NCI-H524 treated with DMSO at 0.1 percent for 48 hours (cell line): Measurements from ENCODE around the gene SNX8.

Experiments
- DNase-seq: peaks from one replicate; lab custom pipeline; 2025; lab: John Stamatoyannopoulos, UW

The SNX8 gene

DNA sequence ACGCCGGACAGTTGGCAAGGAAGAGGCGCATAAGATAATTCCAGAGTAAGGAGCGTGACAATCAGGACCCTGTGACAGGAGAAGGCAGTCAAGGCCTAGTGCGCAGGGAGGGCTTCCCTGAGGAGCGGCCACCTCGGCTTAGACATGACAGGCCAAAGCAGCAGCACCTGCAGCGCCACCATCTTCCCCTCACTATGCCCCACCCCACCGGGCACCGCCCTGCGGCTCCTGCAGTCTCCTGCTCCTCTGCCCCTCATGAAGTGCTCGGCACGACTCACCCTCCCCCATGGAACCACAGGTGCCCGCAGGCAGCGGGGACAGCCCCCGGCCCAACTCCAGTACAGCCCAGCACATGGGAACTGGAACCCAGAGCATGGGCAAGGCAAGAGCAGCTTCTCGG, 93.3 kb downstream of the SNX8 start:
- no peak for DNase-seq

DNA sequence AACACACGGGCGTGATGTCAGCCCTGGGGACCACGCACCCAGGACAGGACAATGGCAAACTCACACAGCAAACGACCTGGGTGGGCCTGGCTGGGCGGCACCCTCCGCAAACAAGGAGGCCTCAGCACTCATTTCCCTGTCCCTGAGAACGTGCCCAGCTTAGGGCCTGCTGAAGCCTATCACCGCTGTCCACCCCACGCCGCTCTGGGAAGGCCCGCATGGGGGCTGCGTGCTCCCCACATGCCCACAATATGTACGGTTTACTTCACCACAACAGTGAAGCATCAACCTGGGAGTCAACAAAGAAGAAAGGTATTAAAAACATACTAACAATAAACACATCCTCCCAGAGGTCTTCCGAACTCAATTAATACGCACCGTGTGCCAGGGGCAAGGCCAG, 93.7 kb downstream of the SNX8 start:
- DNase-seq = no peak

DNA sequence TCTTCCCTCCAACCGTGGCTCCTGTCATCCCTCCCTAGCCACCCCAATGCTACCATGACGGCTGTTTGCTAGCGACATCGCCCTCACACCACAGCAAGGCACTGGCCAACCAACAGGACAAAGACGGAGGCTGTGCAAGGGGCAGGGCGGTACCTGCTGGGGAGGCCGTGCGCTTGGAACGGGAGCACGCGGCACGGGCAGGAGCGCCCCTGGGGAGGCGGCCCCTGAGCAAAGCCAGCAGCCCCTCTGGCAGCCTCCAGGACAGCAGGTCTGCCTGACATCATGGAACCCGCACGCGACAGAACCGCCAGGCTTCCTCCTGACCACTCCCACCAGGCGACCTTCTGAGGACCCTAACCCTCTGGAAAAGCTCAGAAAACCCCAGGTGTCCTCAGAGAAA, 94.2 kb downstream of the SNX8 start:
- no peak for DNase-seq

DNA sequence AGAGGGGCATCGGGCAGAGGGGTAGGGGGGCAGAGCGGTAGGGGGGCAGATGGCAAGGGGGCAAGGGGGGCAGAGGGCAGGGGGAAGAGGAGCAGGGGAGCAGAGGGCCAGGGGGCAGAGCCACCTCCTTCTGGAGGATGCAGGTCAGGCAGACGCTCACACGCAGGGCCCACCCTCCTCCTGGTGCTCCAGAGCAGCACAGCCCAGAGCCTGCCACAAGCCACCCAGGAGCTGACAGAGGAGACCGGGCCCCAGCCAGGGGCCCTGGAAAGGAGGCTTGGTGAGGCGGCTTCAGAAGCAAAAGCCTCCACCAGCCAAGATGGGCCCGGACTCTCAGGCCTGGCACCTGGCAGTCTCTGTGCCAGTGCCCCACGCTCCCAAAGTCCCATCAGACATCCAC, 94.6 kb downstream of the SNX8 start:
- DNase-seq = no peak

DNA sequence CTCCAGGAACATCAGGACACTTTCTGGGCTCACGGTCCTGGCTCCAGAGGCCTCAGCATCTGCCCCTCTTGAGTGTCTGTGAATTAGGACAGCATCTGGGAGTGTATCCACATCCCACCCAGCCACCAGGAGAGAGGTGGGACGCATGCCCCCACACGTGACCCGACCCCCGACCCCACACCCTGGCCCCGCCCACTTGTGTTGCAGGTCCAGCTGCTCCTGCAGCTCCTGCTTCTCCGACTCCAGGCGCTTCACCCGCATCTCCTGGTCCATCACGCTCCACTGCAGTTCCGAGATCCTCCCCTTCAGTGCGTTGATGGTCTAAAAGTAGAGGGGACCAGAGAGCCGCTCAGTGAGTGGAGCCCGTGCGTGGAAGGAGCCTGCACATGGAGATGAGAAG, 95.1 kb downstream of the SNX8 start:
- DNase-seq = no peak

DNA sequence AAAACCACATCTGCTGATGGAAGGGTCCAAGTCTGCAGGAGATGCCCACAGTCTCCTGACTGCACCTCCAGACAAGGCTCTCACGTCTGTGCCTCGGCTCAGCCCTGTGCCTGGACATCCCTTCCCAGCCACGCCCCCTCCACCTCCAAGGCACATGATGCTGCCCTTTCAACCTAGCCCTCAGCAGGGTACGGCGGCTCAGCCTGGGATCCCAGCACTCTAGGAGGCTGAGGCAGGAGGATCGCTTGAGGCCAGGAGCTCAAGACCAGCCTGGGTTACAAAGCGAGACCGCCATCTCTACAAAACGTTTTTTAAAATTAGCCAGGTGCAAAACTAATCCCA, 95.8 kb downstream of the SNX8 start:
- DNase-seq = no peak

DNA sequence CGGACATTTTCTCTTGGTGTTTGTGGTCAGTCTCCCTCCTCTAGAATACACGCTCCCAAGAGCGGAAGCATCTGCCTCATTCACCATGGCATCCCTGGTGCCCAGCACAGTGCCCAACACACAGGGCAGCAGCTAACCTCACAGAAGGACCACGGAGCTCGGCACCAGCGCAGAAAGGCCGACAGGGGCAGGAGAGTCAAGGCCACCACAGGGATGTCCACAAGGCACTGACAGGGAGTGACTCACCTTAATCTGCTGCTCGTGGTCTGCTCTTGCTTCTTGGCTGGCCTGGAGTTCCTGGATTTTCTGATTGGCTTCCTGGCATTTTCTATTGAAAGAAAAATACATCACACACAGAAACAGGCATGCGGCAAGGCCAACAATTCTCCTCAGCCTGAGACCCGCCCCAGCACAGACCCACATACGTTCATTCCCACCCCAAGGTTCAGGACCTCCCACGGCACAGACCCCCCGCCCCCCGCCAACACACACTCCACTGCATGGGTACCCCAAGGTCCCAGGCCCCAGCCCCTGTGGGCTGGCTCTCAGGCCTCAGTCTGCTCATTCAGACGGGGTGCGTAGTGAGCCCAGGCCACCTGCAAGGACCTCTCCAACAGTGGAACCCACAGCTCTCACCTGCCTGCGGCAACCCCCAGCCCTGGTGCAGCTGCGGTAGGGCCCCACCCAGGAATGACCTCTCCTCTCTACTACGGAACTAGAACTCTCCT, 96.4 kb downstream of the SNX8 start:
- no peak for DNase-seq

DNA sequence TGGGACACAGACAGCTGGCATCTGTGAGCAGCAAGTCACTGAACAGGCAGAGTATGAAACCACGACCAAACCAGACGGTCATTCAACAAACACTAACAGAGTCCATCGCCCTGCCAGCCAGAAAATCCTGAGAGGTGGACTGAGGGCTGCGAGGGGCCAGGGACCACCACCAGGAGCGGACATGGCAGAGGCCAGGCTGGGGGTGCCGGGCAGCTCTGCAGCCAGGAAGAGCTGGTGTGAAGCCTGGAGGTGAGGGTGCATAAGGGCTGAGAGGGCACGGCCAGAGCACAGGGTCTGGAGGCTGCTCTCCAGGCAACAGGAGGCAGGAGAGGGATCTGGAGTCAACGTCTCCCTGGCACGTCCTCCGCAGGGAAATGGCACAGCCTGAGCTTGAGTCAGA, 97.0 kb downstream of the SNX8 start:
- no peak for DNase-seq

DNA sequence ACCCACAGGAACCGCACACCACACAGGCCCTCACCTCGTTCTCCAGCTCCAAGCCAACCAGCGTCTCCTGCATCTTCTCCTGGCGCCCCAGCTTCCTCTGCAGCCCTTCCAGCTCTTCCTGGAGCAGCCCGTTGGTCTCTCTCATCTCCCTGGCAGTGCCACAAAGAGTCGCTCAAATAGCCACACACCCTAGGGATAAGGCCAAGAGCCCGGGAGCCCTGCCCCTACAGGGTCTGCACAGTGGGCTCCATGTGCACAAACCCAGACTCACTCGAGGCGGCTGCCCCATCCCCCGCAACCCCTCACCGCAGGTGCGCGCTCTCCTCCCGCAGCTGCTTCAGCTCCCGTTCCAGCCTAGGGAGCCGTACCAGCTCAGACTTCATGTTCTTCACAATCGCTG, 98.4 kb downstream of the SNX8 start:
- DNase-seq = no peak

DNA sequence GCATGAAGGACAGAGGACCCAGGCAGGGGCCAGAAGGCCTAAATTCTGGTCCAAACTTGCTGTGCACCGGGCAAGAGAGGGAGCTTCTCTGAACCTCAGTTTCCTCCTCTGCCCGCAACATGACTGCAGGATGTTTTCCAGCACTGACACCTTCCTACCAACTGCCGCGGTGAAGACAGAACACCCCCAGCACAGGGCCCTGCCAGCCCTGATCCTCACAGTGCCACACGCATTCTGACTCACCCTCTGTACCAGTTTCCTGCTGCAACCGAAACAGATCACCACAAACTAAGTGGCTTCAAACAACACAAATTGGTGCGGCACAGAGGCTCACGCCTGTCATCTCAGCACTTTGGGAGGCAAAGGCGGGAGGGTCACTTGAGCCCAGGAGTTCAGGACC, 99.6 kb downstream of the SNX8 start:
- DNase-seq = no peak

DNA sequence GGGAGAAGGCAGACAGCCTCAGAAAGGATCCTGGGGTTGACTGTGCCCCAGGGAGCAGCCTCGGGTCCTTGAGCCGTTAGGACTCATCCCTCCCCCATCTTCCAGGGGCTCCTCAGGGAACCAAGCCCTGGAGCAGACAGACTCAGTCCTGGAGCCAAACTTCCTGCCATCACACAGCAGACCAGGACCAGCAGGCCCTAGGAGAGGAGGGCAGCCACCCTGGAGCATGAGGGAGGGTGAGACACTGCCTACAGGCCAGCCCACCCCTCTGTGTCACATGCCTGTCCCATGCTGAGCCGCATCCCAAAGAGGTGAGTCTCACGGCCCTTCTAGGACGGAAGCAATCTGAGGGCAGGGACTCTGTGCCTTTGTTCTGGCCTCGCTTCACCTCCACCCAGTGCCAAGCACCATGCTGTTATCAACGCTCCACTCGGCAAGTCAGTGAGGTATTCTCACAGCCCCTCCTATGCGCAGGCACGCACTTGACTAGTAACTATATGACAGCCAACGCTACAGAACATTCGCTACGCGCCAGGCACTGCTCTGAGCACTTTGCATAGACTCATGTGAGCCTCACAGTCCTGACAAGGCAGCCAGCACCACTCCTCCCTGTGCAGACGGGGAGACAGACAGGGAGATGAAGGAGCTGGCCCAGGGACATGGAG, 100.6 kb downstream of the SNX8 start:
- no peak for DNase-seq

DNA sequence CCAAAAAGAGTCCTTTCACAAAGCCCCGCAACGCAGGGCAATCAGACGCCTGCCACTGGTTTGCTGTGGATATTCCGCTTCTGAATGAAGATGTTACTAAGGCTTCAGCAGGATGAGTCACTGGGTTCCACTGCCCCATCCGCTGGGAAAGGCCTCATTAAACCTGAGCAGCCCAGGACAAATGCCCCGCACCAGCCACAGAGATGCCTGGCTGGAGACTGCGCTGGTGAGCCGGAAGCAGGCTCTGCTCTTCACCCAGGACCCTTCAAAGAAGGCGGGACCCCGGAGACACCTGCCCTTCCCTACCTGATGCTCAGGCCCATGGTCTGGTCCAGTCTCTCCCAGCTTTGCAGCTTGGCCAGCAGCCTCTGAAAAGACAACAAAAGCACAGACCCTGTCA, 101.3 kb downstream of the SNX8 start:
- DNase-seq = no peak

DNA sequence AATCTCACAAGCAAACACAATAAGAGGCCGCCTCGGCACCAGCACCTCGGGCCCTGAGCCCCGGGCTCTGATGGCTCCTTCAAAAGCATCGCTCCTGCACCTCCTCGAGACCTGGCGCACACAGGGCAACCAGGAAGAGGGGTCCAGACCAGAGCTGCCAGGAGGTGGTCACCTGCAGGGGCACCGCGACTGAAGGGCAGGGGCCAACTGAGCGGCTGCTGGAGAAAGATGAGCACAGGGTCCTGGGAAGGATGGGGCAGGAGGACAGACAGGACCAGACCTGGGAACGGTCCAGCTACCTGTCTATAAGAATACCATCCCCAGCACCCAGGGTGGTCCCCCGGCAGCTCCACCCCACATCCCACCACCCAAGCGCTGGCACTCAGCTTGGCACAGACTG, 102.3 kb downstream of the SNX8 start:
- DNase-seq = no peak

DNA sequence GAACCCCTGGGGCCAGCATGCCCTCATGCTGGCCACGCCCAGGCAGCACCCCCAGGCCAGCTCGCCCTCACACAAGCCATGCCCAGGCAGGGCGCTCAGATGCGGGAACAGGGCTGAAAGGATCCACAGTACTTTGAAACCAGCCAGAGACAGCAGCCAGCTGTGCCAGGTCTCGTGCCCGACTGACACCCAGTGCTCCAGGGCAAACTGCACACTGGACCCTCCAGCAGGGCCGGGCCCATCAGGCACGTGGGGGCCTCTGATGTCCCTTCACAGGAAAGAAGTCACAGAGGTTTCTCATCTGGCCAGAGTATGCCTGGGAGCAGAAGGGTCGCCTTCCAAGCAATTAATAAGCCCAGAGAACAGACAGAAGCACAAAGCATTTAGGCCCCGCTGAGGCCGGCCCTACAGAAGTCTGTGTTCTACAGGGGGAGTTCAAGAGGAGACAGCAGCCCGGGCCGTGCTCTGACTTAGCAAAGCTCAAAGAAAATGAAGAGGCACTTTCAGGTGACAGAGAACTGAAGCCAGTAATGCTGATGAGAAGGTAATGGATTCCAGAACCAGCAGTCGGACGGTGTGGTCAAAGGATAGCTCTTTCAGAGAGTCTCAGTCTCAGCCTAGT, 102.9 kb downstream of the SNX8 start:
- DNase-seq = no peak

DNA sequence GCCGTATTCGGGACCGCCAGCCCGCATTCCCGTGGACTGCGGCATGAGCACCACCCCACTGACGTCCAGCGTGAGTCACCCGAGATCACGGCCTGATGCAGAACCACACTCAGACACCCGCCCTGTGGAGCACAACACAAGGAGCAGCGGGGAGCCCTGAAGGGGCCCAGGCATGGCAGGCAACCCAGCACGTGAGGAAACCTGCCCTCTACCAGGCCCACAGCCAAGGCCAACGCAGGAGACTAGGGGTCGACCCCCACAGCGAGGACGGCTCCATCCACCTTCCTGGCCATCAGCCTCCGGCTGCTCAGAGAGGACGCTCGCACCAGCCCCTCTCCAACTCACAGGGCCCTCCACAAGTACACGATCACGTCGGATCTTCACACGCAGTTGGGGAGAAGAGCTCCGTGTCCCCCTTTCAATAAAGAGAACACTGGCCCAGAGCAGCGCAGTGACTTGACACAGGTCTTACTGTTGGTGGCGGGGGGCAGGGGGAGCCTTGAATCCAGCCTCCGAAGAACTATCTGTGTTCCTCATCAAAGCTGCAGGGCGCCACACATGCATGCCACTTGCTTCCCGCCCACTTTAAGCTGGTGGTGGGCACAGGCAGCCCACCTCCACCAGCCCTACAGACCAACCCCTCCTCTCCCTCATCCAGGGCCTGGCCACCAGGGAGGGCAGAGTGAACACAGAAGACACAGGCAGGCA, 103.5 kb downstream of the SNX8 start:
- no peak for DNase-seq

DNA sequence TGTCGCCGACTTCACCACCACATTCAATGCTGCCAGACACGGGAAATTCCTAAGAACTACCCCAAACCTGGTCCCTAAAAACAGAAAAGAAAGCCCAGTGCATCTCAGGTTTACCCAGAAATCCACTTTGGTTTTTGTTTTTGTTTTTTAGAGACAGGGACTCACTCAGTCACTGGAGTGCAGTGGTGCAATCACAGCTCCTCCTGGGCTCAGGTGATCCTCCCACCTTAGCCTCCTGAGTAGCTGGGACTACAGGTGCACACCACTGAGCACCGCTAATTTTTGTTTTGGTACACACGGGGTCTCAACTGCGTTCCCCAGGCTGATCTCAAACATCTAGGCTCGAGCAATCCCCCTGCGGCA, 104.3 kb downstream of the SNX8 start:
- DNase-seq = no peak

DNA sequence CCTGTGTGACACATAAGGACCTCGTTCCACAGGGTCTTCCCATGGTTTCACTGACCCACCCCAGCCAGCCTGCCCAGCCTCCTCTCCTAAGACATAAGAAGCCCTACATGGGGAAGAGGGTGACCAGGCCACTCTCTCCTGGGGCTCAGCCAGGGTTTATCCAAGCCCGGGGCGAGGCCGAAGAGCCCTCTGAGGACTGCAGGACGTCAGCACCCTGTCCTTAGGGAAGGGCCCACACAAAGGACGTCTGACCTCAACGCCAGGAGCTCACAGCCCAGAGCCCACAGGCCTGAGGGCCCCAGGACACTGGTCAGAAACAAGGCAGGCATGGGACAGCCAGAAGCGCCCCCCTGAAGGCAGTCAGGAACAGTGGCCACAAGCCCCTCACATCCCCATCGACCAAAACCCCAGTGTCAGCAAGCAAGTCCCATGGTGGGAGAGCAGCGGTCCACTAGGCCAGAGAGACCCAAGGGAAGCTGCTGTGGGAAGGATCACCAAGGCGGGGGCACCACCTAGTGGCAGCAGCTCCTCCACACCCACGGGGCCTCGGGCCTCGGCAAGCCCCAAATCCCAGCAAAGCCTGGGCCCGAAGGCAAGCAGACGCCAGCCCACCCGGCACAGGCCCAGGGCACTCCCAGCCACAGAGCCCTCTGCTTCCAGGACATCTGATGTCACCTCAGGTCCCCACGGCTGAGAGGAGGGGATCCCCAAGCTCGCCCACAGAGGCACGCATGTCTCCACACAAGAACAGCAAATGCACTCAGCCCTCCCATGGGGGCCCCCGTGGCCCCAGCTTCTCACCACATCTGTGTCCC, 104.9 kb downstream of the SNX8 start:
- no peak for DNase-seq

DNA sequence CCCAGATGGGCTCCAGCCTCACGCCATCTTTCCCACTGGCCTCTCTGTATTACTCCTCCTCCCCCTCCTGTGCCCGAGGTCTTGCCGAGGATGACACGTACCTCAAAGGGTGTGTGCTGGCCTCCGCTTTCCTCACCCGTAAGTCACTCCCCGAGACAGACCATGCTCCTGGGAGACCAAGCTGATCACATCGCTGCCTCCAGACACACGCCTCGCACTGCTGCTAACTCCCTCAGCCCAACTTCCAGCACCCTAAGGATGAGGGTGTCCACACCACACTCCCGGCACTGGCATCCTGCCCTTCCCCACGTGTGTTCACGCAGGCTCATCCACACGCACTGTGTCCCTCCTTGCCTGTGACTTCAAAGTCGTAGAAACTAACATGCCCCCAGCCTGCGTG, 105.5 kb downstream of the SNX8 start:
- DNase-seq = no peak

DNA sequence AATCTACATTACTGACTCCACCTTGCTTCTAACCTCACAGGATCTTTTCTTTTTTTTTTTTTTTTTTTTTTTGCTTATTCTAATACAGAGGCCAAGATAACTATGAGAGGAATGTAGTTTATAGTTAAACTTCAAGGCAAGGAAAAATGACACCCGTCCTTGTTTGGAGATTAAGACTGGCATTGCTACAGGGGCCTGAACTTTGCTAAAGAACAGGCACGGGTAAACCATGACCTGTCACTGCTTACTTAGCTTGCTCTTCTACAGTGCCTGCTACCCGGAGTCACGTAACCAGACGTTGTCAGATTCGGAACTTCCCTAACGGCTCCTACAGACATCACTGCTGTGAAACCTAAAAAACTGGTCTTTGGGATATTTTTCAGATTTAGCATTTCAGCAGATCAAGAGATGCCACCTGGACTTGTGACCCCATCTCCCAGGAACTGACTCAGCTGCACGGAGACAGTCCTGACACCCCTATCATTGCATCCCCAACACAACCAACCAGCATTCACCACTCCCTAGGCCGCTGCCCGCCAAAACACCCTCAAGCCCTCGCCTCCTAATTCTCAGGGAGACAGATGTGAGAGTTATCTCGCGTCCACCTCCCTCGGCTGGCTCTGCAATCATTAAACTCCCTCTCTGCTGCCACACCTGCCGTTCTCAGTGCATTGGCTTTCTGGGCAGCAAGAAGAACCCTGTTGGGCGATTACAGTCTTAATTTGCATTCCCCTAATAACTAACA, 109.0 kb downstream of the SNX8 start:
- DNase-seq = no peak

DNA sequence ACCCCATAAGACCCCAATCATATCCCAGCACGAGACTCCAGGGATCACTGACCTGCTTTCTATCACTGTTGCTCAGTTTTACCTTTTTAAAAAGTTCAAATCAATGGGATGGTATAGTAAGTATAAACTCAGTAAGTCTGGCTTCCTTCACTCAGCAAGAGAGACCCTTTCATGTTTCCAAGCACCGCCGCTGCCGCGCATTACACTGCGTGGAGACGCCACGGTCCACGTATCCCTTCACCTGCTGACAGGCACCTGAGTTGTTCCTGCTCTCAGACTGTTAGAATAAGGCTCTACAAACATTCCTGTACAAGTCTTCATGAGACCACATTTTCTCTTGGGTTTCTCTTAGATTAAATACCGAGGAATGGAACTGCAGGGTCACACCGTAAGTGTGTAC, 109.8 kb downstream of the SNX8 start:
- DNase-seq = no peak

DNA sequence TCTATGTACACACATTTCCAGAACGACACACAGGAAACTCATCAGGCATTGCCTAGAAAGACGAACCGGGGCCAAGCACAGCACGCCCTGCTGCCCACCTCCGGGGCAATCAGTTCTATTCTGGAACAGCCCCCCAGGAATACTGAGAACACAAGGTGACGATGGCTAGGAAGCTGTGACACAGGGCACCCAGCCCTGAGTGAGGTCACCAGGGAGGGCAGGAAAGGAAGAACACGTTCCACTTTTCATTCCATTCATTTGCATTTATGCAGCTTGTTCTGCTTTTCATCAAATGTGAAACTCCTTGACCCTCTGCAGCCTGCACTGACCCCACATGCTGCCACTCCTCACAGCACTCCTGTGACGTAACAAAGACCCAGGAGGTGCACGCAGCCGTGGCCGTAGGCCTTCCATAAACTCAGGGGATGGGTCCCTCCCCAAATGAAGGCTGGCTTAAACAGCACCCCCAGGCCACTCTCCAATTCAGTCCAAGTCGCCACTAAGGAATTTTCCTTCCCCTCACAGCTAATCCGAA, 110.4 kb downstream of the SNX8 start:
- no peak for DNase-seq
